Activated CD8-positive, alpha-beta T cell treated with anti-CD3 and anti-CD28 coated beads for 36 hours (primary cell): ENCODE data around the gene RECK. TPM values are rescaled to one million over a fixed set of nuclear protein-coding genes. Genes with fewer than 3 reads are reported as not detected.
A peak's percentile ranks its signal among the peaks of the same experiment; 100 is the strongest.

ENCODE experiments used
- ATAC-seq: fragments of 200-7000 bp; cut with Tn5 transposase; one replicate; pipeline ENCODE4 v1.10.0; 2021; ENCODE audit warnings: mild to moderate bottlenecking, moderate library complexity
- CTCF ChIA-PET: fragments of 350-600 bp; sonication (Branson Sonifier 250); formaldehyde crosslinking; loops from one replicate; lab custom pipeline; 2021; ENCODE audit warnings: antibody characterized with exemption; lab: Charles Lee
- POLR2A ChIA-PET: fragments of 350-600 bp; sonication (Branson Sonifier 250); formaldehyde crosslinking; loops from one replicate; lab custom pipeline; 2021; ENCODE audit warnings: antibody characterized with exemption; lab: Charles Lee
- DNase-seq: peaks from one replicate; pipeline ENCODE4 v3.0.0-alpha.2; 2020
- H3K27ac Mint-ChIP-seq: one replicate; pipeline ENCODE4 v1.8.0; 2021; ENCODE audit warnings: mild to moderate bottlenecking, mixed read lengths
- H3K27me3 Mint-ChIP-seq: one replicate; pipeline ENCODE4 v1.8.0; 2021; ENCODE audit warnings: mixed read lengths
- H3K36me3 Mint-ChIP-seq: one replicate; pipeline ENCODE4 v1.8.0; 2021; ENCODE audit warnings: low read depth, mixed read lengths
- H3K4me1 Mint-ChIP-seq: one replicate; pipeline ENCODE4 v1.8.0; 2021; ENCODE audit warnings: low read depth, mixed read lengths
- H3K4me3 Mint-ChIP-seq: one replicate; pipeline ENCODE4 v1.8.0; 2021; ENCODE audit warnings: mild to moderate bottlenecking, moderate library complexity, mixed read lengths
- H3K9me3 Mint-ChIP-seq: one replicate; pipeline ENCODE4 v1.8.0; 2021; ENCODE audit warnings: mixed read lengths
- CTCF ChIP-seq: fragments of 200-600 bp; IDR thresholded peaks from one replicate; pipeline ENCODE4 v1.8.0; 2022; ENCODE audit warnings: antibody characterized with exemption, mild to moderate bottlenecking
- intact Hi-C: fragments of 100-400 bp; cut with micrococcal nuclease; formaldehyde crosslinking; loops from one replicate; pipeline ENCODE4 v1.10.0; 2022
- total RNA-seq, 2 experiments: library from RNA; stranded (reverse); gene quantifications; one replicate each; pipeline ENCODE4 v1.2.3, GENCODE V29; 2021

Gene RECK
- total RNA-seq, 2 experiments from 2014 or later, result 5.3 to 6.5 TPM

DNA sequence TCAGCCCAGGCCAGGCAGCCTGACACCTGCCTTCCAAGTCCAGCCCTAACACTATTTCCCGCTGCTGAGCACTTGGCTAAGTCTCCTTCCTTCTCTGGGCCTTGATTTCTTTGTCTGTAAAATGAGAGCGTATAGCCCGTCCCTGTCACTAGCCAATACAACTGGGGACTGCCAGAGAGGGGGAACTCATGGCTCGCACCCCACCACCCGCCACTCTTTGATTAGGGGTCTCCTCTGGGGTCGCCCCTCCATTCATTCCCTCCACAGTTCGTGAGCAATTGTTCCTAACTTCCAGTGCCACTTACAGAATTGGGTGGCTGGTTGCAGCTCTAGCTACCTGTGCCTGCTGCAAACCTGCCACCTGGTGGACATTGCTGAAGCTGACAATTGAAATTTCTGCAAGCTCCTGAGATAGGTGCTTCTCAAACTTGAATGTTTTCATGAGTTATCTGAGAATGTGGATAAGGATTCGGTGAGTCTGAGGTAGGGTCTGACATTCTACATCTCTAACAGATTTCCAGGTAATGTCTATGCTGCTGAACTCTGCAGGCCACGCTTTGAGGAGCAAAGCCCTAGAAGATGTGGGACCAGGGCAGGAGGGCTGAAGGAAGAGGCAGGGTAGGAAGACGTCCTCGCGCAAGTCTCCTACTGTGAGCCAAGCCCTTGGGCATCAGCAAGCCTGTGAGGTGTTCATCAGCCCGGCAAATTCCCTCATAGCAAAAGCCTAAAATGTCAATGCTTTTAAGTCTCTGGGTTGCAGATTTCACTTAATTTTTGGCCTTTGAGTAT, 13.3 kb upstream of the RECK start:
- Mint-ChIP-seq H3K4me1 (no peaks in the 10 kb centered on the region), H3K36me3 (no peaks in the 10 kb centered on the region), H3K4me3 (no peak overlapping the region), H3K27me3 (no peaks in the 10 kb centered on the region), H3K27ac (no peak overlapping the region), H3K9me3 (no peaks in the 10 kb centered on the region)
- CTCF ChIA-PET, result interaction anchor here (0.6 to 8.2 kb wide), 44 partner anchors 8 to 327 kb away, joined by 3 to 136 read pairs (median 4); partner anchors contain the start of genes OR2S2 and RECK
- POLR2A ChIA-PET, result interaction anchor here (0.6 kb wide), 1 partner anchor 240 kb away, joined by 4 read pairs; no protein-coding TSS in a partner anchor
- ATAC-seq (peak; percentile 75), DNase-seq (peak; percentile 78)
- peak; percentile 89 for TF ChIP-seq CTCF
- intact Hi-C loops, result loop anchor here (5.0 kb wide), 1 partner anchor 66 kb away; the partner anchor contains the start of gene OR2S2

DNA sequence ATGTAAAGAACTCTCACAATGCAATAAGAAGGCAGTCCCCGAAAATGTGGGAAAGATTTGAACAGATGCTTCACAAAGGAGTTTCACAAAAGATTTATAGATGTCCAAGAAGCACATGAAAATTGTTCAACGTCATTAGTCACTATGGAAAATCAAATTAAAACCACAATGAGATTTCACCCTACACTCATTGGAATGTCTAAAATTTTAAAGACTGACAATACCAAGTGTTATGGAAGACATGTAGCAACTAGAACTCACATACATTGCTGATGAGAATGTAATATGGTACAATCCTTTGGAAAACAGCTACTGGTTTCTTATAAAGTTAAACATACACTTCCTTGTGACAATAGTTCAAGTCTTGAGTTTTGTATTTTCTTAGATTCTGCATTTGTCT, 11.0 kb upstream of the RECK start:
- Mint-ChIP-seq H3K9me3 (no peaks in the 10 kb centered on the region), H3K4me3 (no peak overlapping the region), H3K4me1 (no peaks in the 10 kb centered on the region), H3K36me3 (no peaks in the 10 kb centered on the region), H3K27me3 (no peaks in the 10 kb centered on the region), H3K27ac (no peak overlapping the region)
- no peak for TF ChIP-seq CTCF
- intact Hi-C loops, result no loop called here
- POLR2A ChIA-PET, result no interaction called here
- no peak for ATAC-seq
- DNase-seq, result no peak
- CTCF ChIA-PET, result interaction anchor here (1.3 to 8.2 kb wide), 5 partner anchors 17 to 235 kb away, joined by 3 to 136 read pairs (median 11); no protein-coding TSS in a partner anchor

GRCh38 chr9:36029202-36029601, 7.5 kb upstream of the RECK start:
- ChIA-PET CTCF (interaction anchor here (1.0 to 2.7 kb wide), 5 partner anchors 20 to 126 kb away, joined by 3 to 17 read pairs (median 4); no protein-coding TSS in a partner anchor), POLR2A (interaction anchor here (1.0 to 1.3 kb wide), 2 partner anchors 9 to 122 kb away, joined by 3 read pairs; no protein-coding TSS in a partner anchor)
- no peak for TF ChIP-seq CTCF
- no peak overlapping the region for H3K27ac Mint-ChIP-seq
- no peaks in the 10 kb centered on the region for H3K4me1 Mint-ChIP-seq
- DNase-seq, result no peak
- no peaks in the 10 kb centered on the region for H3K9me3 Mint-ChIP-seq
- H3K36me3 Mint-ChIP-seq, result no peaks in the 10 kb centered on the region
- no peaks in the 10 kb centered on the region for H3K27me3 Mint-ChIP-seq
- no peak overlapping the region for H3K4me3 Mint-ChIP-seq
- no peak for ATAC-seq
- intact Hi-C loops, result no loop called here

DNA sequence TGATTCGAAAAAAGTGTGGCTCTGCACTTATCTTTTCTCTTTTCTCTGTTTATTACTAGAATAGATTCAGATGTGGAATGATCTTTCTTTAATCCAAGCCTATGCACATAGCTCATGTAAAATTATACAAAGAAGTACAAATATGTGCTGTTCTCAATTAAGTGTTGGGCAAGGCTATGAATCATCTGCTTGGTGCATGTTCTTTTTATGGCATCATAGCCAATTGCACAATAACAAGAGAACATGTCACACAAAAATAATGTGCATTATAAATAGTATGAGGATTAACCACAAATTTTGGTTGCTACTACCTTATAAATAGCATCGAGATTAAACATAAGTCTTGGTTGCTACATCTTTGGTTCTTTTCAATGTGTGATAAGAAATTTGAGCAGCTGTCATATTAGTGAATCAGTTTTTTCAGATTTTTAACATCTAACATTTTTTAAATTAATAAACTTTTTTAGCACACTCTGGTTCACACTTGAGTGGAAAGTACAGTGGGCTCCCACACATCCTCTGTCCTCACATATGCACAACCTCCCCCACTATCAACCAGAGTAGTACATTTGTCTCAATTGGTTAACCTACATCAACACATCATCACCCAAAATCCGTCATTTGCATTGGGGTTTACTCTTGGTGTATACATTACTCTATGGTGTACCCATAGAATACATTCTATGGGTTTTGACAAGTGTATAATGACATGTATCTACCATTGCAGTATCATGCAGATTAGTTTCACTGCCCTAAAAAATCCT, 6.8 kb upstream of the RECK start:
- Mint-ChIP-seq H3K36me3 (no peaks in the 10 kb centered on the region), H3K9me3 (no peaks in the 10 kb centered on the region), H3K27me3 (no peaks in the 10 kb centered on the region), H3K27ac (no peak overlapping the region), H3K4me3 (no peak overlapping the region), H3K4me1 (no peaks in the 10 kb centered on the region)
- DNase-seq (no peak), ATAC-seq (no peak)
- no peak for TF ChIP-seq CTCF
- ChIA-PET POLR2A (no interaction called here), CTCF (interaction anchor here (1.1 to 2.7 kb wide), 5 partner anchors 21 to 127 kb away, joined by 3 to 17 read pairs (median 5); no protein-coding TSS in a partner anchor)
- intact Hi-C loops, result no loop called here
